ENCODE measurements around the gene S100Z. TPM values are rescaled to one million over a fixed set of nuclear protein-coding genes. Genes with fewer than 3 reads are reported as not detected.
"Not testable (repeated sequence)": the region's sequence is repeated elsewhere in the genome, so short reads cannot be mapped to it uniquely, and the experiment has no call there.

The S100Z gene
- total RNA-seq, 1 donor from 2014 or later: not detected

- intact Hi-C loops (cut with micrococcal nuclease): no loop called here
- Histone ChIP-seq H3K27me3 (ENCODE audit: low read depth) (no peaks in the 10 kb centered on the region), H3K27ac (replicated peaks) (no peak overlapping the region), H3K4me1 (no peaks in the 10 kb centered on the region), H3K36me3 (no peaks in the 10 kb centered on the region), H3K4me3 (no peak overlapping the region), H3K9me3 (replicated peaks) (peaks cover 3% of the 10 kb centered on the region)
- no peak for DNase-seq
- no peak for TF ChIP-seq CTCF (IDR thresholded peaks at IDR 0.05; ENCODE audit: borderline replicate concordance)
Measured at GRCh38 chr5:76938177-76938576, 88.4 kb downstream of the S100Z start.

GRCh38 chr5:76941000-76941399 is 91.2 kb downstream of the S100Z start:
- H3K4me1 ChIP-seq: peaks cover 3% of the 10 kb centered on the region
- no peak overlapping the region for H3K4me3 ChIP-seq
- no peaks in the 10 kb centered on the region for H3K27me3 ChIP-seq (ENCODE audit: low read depth)
- DNase-seq: no peak
- no peaks in the 10 kb centered on the region for H3K36me3 ChIP-seq
- no peak overlapping the region for H3K27ac ChIP-seq (replicated peaks)
- TF ChIP-seq CTCF (IDR thresholded peaks at IDR 0.05; ENCODE audit: borderline replicate concordance): no peak
- no peaks in the 10 kb centered on the region for H3K9me3 ChIP-seq (replicated peaks)
- intact Hi-C loops (cut with micrococcal nuclease): no loop called here

GRCh38 chr5:76941442-76941841 is 91.6 kb downstream of the S100Z start:
- H3K4me1 ChIP-seq: peaks cover 8% of the 10 kb centered on the region
- no peak for TF ChIP-seq CTCF (IDR thresholded peaks at IDR 0.05; ENCODE audit: borderline replicate concordance)

GRCh38 chr5:76942581-76942980 is 92.8 kb downstream of the S100Z start:
- intact Hi-C loops (cut with micrococcal nuclease): no loop called here
- no peak for TF ChIP-seq CTCF (IDR thresholded peaks at IDR 0.05; ENCODE audit: borderline replicate concordance)
- Histone ChIP-seq H3K27ac (replicated peaks) (no peak overlapping the region), H3K27me3 (ENCODE audit: low read depth) (peaks cover 11% of the 10 kb centered on the region), H3K4me3 (no peak overlapping the region), H3K4me1 (peaks cover 14% of the 10 kb centered on the region), H3K9me3 (replicated peaks) (no peaks in the 10 kb centered on the region), H3K36me3 (no peaks in the 10 kb centered on the region)
- no peak for DNase-seq

More at GRCh38 chr5:76941442-76941841, 91.6 kb downstream of the S100Z start:
- H3K4me3 ChIP-seq: no peak overlapping the region
- peaks cover under 1% of the 10 kb centered on the region for H3K27me3 ChIP-seq (ENCODE audit: low read depth)
- intact Hi-C loops (cut with micrococcal nuclease): no loop called here
- no peak for DNase-seq
- H3K27ac ChIP-seq (replicated peaks): no peak overlapping the region
- H3K36me3 ChIP-seq: no peaks in the 10 kb centered on the region
- H3K9me3 ChIP-seq (replicated peaks): no peaks in the 10 kb centered on the region

GRCh38 chr5:76943006-76943405 is 93.2 kb downstream of the S100Z start:
- peaks cover 15% of the 10 kb centered on the region for H3K27me3 ChIP-seq (ENCODE audit: low read depth)
- H3K36me3 ChIP-seq: no peaks in the 10 kb centered on the region
- TF ChIP-seq CTCF (IDR thresholded peaks at IDR 0.05; ENCODE audit: borderline replicate concordance): no peak
- H3K27ac ChIP-seq (replicated peaks): no peak overlapping the region
- H3K4me1 ChIP-seq: peaks cover 14% of the 10 kb centered on the region
- no peaks in the 10 kb centered on the region for H3K9me3 ChIP-seq (replicated peaks)
- H3K4me3 ChIP-seq: no peak overlapping the region
- intact Hi-C loops (cut with micrococcal nuclease): no loop called here
- no peak for DNase-seq

GRCh38 chr5:76944638-76945037 is 94.8 kb downstream of the S100Z start:
- H3K9me3 ChIP-seq (replicated peaks): no peaks in the 10 kb centered on the region
- H3K36me3 ChIP-seq: no peaks in the 10 kb centered on the region
- H3K27me3 ChIP-seq (ENCODE audit: low read depth): peaks cover 17% of the 10 kb centered on the region
- intact Hi-C loops (cut with micrococcal nuclease): no loop called here
- no peak overlapping the region for H3K27ac ChIP-seq (replicated peaks)
- TF ChIP-seq CTCF (IDR thresholded peaks at IDR 0.05; ENCODE audit: borderline replicate concordance): no peak
- H3K4me1 ChIP-seq: peaks cover 14% of the 10 kb centered on the region
- DNase-seq: no peak
- H3K4me3 ChIP-seq: no peak overlapping the region

- H3K36me3 ChIP-seq; DNase-seq; H3K4me3 ChIP-seq; intact Hi-C loops (cut with micrococcal nuclease); H3K27ac ChIP-seq (replicated peaks); H3K9me3 ChIP-seq (replicated peaks): not testable (repeated sequence)
- peaks cover 14% of the 10 kb centered on the region for H3K4me1 ChIP-seq
- peaks cover 17% of the 10 kb centered on the region for H3K27me3 ChIP-seq (ENCODE audit: low read depth)
Measured at GRCh38 chr5:76945238-76945637, 95.4 kb downstream of the S100Z start.
